Keratinocyte (primary cell): ENCODE measurements around the gene TCP11L2.

ENCODE experiments used
- CTCF ChIP-seq, 3 experiments: IDR thresholded peaks in 1 of 3; conservative IDR thresholded peaks in 1 of 3; optimal IDR thresholded peaks in 1 of 3; 2 replicates in 2 of 3; 3 replicates in 1 of 3; pipeline versions ENCODE3 to v1.5.1; 2011; ENCODE audit warnings: low read length in 3 of 3, mild to moderate bottlenecking in 3 of 3, moderate library complexity in 2 of 3, control low read depth in 1 of 3, inconsistent platforms in 1 of 3; ENCODE audit not compliant: insufficient read depth in 2 of 3; ENCODE audit errors: extremely low read depth in 1 of 3
- EZH2 ChIP-seq: IDR thresholded peaks from one replicate; pipeline ENCODE4 v1.6.1; 2012; ENCODE audit warnings: inconsistent platforms, mild to moderate bottlenecking, low read length, moderate library complexity

GRCh38 chr12:106369624-106370346 is 67.3 kb downstream of the TCP11L2 start:
- TF ChIP-seq CTCF (optimal IDR thresholded peaks at IDR 0.05 in 1 of 3, IDR thresholded peaks at IDR 0.05 in 1 of 3, conservative IDR thresholded peaks at IDR 0.05 in 1 of 3; ENCODE audit: extremely low read depth in 1 of 3, insufficient read depth in 2 of 3, low read length in 3 of 3) (no peak), EZH2 (no peak)
